ENCODE results near the gene MTURN.

Gene MTURN

DNA sequence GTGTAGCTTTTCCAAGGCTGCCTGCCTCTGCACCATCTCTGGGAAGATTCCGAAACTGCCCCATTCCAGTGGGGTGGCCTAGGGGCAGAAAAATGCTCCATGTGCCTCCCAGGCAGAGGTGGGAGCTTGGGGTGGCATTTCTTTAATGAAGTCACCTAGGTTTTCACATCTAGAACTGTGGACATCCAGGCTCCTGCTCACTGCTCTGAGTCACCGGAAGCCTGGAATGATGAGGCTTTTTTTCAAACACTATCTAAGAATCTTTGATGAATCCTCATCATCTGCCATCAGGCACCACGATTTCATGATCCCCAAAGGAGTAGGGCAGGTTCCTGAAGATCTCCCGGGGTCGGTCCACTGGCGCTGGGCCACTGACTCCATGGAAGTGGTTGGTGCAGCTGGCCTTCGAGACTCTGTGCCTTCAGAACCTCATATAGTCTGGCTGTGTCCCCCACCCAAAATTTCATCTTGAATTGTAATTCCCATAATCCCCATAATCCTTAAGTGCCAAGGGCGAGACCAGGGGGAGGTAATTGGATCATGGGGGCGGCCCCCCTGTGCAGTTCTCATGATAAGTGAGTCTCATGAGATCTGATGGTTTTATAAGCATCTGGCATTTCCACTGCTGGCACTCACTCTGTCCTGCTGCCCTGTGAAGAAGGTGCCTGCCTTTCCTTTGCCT lies 37.1 kb downstream of the MTURN start:
- no peak for DNase-seq (ENCODE audit: low read depth)
- H3K4me3 ChIP-seq (replicated peaks; ENCODE audit: low read depth, low read length), result no peak overlapping the region
- TF ChIP-seq, protein P1, sequence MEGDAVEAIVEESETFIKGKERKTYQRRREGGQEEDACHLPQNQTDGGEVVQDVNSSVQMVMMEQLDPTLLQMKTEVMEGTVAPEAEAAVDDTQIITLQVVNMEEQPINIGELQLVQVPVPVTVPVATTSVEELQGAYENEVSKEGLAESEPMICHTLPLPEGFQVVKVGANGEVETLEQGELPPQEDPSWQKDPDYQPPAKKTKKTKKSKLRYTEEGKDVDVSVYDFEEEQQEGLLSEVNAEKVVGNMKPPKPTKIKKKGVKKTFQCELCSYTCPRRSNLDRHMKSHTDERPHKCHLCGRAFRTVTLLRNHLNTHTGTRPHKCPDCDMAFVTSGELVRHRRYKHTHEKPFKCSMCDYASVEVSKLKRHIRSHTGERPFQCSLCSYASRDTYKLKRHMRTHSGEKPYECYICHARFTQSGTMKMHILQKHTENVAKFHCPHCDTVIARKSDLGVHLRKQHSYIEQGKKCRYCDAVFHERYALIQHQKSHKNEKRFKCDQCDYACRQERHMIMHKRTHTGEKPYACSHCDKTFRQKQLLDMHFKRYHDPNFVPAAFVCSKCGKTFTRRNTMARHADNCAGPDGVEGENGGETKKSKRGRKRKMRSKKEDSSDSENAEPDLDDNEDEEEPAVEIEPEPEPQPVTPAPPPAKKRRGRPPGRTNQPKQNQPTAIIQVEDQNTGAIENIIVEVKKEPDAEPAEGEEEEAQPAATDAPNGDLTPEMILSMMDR (IDR thresholded peaks at IDR 0.05; ENCODE audit: low read length, missing control alignments), result no peak

DNA sequence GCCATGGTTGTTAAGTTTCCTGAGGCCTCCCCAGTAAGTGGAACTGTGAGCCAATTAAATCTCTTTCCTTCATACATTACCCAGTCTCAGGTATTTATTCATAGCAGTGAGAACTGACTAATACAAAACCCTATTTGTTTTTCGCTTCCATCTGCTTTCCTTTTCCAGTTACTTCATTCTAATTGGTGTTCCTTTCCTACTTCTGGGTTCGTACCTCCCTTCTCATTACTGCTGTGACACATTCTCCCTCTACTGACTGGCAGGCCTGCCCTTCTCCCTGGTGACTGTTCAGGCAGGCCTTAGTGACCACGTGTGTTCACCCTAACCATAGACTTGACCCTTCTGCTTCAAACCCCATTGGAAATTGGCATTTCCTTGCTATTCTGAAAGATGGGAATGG lies 37.7 kb downstream of the MTURN start:
- no peak for DNase-seq (ENCODE audit: low read depth)
- no peak overlapping the region for H3K4me3 ChIP-seq (replicated peaks; ENCODE audit: low read depth, low read length)
- TF ChIP-seq, protein P1 (IDR thresholded peaks at IDR 0.05; ENCODE audit: low read length, missing control alignments), result no peak

DNA sequence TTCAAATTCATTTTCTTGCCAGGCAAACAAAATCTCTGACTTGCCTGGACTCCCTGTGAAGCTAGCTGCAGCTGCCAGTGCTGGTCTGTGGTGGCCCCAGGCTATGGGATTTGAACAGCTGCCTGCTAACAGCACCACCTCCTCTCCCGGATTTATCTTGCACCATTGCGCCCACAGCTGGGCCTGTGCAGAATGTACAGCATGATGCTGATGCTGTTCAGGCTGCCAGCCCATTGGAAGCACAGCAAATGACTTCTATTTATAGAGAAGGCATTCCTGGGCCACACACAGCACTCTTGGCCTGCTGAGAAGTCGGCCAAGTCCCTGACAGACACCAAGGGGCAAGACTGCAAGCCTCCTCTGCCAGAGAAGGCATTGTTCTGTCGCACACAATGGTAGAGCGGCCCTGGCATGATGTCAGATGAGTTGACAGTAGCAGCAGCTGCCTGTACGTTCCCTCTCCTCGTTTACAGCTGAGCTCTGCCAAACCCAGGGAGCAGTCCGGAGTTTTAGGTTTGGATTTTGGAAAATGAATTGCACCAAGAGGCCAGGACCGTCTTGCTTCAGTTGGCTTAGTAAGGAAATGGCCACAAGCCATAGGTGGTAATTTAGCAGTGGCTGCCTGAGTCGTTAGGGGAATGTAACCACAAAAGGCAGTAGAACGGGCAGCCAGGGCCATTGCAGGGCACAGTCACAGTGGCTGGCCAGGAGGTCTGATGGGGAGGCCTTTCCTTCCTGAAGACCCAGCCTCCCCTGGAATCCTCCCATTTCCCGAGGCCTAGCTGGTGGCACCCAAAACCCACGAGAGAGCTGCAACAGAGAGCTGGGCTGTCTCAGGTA lies 38.5 kb downstream of the MTURN start:
- no peak overlapping the region for H3K4me3 ChIP-seq (replicated peaks; ENCODE audit: low read depth, low read length)
- TF ChIP-seq, protein P1 (IDR thresholded peaks at IDR 0.05; ENCODE audit: low read length, missing control alignments), result peak; percentile 6
- DNase-seq (ENCODE audit: low read depth), result peak; percentile 75

DNA sequence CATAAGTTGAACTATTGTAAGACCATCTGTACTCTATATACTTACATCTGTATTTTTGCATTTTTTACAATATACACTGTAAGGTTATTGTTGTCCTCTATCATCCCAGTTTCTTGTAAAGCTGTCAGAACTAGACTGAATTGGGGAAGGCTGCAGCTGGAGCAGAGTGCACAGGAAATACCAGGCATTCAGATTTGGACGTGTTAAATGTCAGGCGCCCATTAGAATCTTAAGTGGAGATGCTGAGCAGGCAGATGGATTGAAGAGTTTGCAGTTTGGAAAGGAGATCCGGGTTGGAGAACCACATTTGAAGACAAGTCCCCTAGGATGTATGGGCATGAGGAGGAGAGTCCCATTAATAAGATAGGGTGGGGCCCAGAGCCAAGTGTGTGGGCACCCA lies 40.4 kb downstream of the MTURN start:
- H3K4me3 ChIP-seq (replicated peaks; ENCODE audit: low read depth, low read length), result no peak overlapping the region
- TF ChIP-seq, protein P1 (IDR thresholded peaks at IDR 0.05; ENCODE audit: low read length, missing control alignments), result no peak
- DNase-seq (ENCODE audit: low read depth), result no peak

DNA sequence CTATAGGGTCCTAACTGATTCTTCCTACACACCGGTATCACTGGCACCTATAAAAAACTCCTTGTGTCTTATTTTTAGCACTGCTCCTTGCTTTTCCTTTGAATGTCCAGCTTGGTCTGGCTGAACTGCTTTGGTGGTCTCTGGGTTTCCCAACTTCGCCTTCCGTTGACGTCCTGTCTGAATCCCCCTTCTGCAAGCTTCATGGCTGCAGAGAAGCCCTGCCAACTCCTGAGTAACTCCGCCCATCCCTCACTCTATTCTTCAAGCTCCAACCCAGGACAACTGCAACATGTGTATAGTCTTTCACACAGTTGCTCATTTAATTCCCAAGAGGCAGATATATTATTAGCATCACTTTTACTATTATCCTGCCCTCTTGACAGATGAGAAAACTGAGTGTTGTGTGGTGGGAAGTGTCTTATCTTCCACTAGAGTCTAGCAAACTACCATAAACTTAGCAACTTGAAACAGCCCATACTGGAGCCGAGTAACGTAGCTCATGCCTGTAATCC lies 40.9 kb downstream of the MTURN start:
- TF ChIP-seq, protein P1 (IDR thresholded peaks at IDR 0.05; ENCODE audit: low read length, missing control alignments), result no peak
- DNase-seq (ENCODE audit: low read depth), result no peak
- H3K4me3 ChIP-seq (replicated peaks; ENCODE audit: low read depth, low read length), result no peak overlapping the region

DNA sequence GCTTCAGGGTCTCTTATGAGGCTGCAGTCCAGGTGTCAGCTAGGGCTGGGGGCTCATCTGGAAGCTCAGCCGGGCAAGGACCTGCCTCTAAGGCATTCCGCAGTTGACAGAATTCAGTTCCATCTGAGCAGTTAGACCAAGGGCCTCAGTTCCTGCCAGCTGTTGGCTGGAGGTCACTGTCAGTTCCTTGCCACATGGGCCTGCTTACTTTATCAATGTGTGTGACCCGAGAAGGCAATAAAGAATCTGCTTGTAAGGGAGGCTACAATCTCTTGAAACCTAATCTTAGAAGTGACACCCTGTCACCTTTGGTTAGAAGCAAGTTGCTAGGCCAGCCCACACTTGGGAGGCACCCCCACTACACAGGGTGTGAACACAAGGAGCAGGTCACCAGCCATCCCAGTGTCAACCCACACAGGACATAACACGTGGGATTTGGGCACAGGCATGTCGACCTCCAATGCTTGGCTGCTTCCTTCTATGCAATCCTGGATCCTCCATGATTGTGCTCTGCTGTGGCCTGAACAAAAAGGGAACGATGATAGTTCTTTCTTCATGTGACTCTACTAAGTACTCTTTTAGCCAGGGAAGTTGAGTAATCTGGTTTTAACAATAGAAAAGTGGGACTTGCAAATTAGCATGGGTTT lies 41.8 kb downstream of the MTURN start:
- TF ChIP-seq, protein P1 (IDR thresholded peaks at IDR 0.05; ENCODE audit: low read length, missing control alignments), result no peak
- no peak for DNase-seq (ENCODE audit: low read depth)
- H3K4me3 ChIP-seq (replicated peaks; ENCODE audit: low read depth, low read length), result no peak overlapping the region

All from fibroblast of pulmonary artery (primary cell).